Tibial nerve (tissue), 4 donors: ENCODE measurements around the gene TNS3.

Experiments used
- CTCF ChIP-seq, 5 experiments: fragments of 200-600 bp in 3 of 5; fragments of 450-650 bp in 2 of 5; sonication (generic) in 3 of 5; IDR thresholded peaks; one replicate each; pipeline ENCODE4 v1.5.1; 2016 to 2019; ENCODE audit warnings: antibody characterized with exemption in 5 of 5, mild to moderate bottlenecking in 3 of 5, moderate library complexity in 2 of 5
- EP300 ChIP-seq, 2 donors: sonication (generic); formaldehyde crosslinking; IDR thresholded peaks; one replicate each; pipeline ENCODE4 v1.6.1; 2017; ENCODE audit warnings: antibody characterized with exemption in 2 of 2, mild to moderate bottlenecking in 1 of 2
- POLR2A ChIP-seq, 2 donors: fragments of 450-650 bp; IDR thresholded peaks; one replicate each; pipeline ENCODE4 v1.6.1; 2017; ENCODE audit warnings: antibody characterized with exemption in 2 of 2, mild to moderate bottlenecking in 2 of 2, moderate library complexity in 2 of 2

- TF ChIP-seq CTCF (IDR thresholded peaks at IDR 0.05) (no peak), POLR2A (IDR thresholded peaks at IDR 0.05) (no peak), EP300 (IDR thresholded peaks at IDR 0.05) (no peak)
Measured at GRCh38 chr7:47557317-47557693, 24.6 kb downstream of the TNS3 start.
